Parathyroid adenoma (tissue), 2 donors: ENCODE results near the gene BCL2A1.
"Not testable (repeated sequence)": the region's sequence is repeated elsewhere in the genome, so short reads cannot be mapped to it uniquely, and the experiment has no call there.

Experiments
- H2AFZ ChIP-seq: fragments of 300-600 bp; sonication (generic); one replicate; pipeline ENCODE4 v1.7.0; 2017; ENCODE audit warnings: antibody characterized with exemption, mild to moderate bottlenecking
- H3K27ac ChIP-seq: fragments of 300-600 bp; sonication (generic); one replicate; pipeline ENCODE4 v1.7.0; 2017
- H3K27me3 ChIP-seq: fragments of 300-600 bp; sonication (generic); one replicate; pipeline ENCODE4 v1.7.0; 2017; ENCODE audit warnings: low read length; ENCODE audit not compliant: control insufficient read depth, insufficient read depth
- H3K36me3 ChIP-seq: fragments of 300-600 bp; sonication (generic); one replicate; pipeline ENCODE4 v1.7.0; 2017; ENCODE audit warnings: low read length; ENCODE audit not compliant: control insufficient read depth, insufficient read depth
- H3K4me1 ChIP-seq: fragments of 300-600 bp; sonication (generic); one replicate; pipeline ENCODE4 v1.7.0; 2017; ENCODE audit warnings: control low read depth
- H3K4me2 ChIP-seq: fragments of 300-600 bp; sonication (generic); one replicate; pipeline ENCODE4 v1.7.0; 2017; ENCODE audit warnings: low read length
- H3K4me3 ChIP-seq: fragments of 300-600 bp; sonication (generic); one replicate; pipeline ENCODE4 v1.7.0; 2017; ENCODE audit warnings: low read depth, low read length
- H3K79me2 ChIP-seq: fragments of 300-600 bp; sonication (generic); one replicate; pipeline ENCODE4 v1.7.0; 2017; ENCODE audit warnings: control low read depth
- H3K9ac ChIP-seq: fragments of 300-600 bp; sonication (generic); one replicate; pipeline ENCODE4 v1.7.0; 2017; ENCODE audit warnings: mild to moderate bottlenecking
- H3K9me3 ChIP-seq: fragments of 300-600 bp; sonication (generic); one replicate; pipeline ENCODE4 v1.7.0; 2017; ENCODE audit warnings: low read length; ENCODE audit not compliant: control insufficient read depth
- TF ChIP-seq, protein P1 (sequence below): fragments of 300-600 bp; sonication (generic); IDR thresholded peaks from one replicate; pipeline ENCODE4 v1.7.0; 2017; ENCODE audit warnings: antibody characterized with exemption, mild to moderate bottlenecking
- donor health status: primary hyperparathyroidism.

The BCL2A1 gene

DNA sequence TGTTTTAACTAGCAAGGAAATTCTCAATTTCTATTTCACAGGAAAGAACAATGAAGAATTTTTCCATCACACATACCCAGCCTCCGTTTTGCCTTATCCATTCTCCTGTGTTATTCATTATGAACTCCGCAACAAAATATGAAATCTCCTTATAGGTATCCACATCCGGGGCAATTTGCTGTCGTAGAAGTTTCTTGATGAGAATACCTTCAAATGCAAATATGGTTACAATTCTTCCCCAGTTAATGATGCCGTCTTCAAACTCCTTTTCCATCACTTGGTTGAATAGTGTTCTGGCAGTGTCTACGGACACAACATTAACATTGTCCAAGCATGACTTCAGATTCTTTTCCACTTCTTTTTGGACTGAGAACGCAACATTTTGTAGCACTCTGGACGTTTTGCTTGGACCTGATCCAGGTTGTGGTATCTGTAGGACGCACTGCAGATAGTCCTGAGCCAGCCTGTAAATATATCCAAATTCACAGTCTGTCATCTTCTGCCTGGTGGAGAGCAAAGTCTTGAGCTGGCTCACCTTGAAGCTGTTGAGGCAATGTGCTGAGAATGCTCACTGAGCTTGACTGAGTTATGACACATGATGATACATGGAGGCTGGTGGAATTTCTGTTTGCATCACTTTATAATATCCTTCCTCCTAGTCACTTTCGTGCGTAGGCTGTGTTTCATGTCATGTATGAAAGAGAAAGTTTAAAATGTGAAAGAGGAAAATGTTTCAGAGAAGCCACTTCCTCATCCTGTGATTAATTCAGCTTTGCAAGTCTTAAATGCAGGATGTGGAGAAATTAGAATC, at the start of gene BCL2A1:
BCL2A1 (minus strand) TSS at position 573 of the 811 bp plus-strand sequence; CDS start at position 496, 77 bp downstream.
- Histone ChIP-seq H3K9me3 (no peaks in the 10 kb centered on the region), H3K27me3 (no peaks in the 10 kb centered on the region), H3K36me3 (no peaks in the 10 kb centered on the region), H3K4me2 (no peak within 1 kb of the TSS), H3K9ac (no peak within 1 kb of the TSS), H3K4me3 (no peak within 1 kb of the TSS), H3K4me1 (no peaks in the 10 kb centered on the region), H3K79me2 (no peaks in the 10 kb centered on the region), H2AFZ (no peak within 1 kb of the TSS), H3K27ac (no peak within 1 kb of the TSS)
- TF ChIP-seq, protein P1, sequence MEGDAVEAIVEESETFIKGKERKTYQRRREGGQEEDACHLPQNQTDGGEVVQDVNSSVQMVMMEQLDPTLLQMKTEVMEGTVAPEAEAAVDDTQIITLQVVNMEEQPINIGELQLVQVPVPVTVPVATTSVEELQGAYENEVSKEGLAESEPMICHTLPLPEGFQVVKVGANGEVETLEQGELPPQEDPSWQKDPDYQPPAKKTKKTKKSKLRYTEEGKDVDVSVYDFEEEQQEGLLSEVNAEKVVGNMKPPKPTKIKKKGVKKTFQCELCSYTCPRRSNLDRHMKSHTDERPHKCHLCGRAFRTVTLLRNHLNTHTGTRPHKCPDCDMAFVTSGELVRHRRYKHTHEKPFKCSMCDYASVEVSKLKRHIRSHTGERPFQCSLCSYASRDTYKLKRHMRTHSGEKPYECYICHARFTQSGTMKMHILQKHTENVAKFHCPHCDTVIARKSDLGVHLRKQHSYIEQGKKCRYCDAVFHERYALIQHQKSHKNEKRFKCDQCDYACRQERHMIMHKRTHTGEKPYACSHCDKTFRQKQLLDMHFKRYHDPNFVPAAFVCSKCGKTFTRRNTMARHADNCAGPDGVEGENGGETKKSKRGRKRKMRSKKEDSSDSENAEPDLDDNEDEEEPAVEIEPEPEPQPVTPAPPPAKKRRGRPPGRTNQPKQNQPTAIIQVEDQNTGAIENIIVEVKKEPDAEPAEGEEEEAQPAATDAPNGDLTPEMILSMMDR, result no peak

DNA sequence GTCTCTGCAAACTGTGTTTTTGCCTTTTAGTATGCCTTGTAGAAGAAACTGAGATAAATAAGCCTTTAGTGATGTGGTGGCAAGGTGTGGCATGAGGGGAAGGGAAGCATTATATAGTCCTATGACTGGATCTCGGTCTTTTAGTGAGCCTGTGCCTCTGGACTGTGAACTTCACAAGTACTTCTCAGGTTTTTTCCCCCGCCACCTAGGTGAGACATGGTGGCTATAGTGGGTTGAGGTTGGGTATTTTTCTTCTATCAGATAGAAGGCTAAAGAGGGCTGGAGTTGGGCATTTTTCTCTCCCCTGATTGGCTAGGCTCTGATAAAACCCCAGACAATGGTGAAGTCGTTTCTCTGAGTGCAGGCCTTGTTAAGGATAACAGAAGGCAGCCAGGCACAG, 49.7 kb upstream of the BCL2A1 start:
- TF ChIP-seq, protein P1, result no peak
- Histone ChIP-seq H3K4me3 (no peak overlapping the region), H3K4me2 (no peak overlapping the region), H3K36me3 (no peaks in the 10 kb centered on the region), H3K79me2 (no peaks in the 10 kb centered on the region), H3K9ac (no peak overlapping the region), H3K27me3 (no peaks in the 10 kb centered on the region), H2AFZ (no peak overlapping the region), H3K27ac (no peak overlapping the region), H3K9me3 (no peaks in the 10 kb centered on the region), H3K4me1 (no peaks in the 10 kb centered on the region)

DNA sequence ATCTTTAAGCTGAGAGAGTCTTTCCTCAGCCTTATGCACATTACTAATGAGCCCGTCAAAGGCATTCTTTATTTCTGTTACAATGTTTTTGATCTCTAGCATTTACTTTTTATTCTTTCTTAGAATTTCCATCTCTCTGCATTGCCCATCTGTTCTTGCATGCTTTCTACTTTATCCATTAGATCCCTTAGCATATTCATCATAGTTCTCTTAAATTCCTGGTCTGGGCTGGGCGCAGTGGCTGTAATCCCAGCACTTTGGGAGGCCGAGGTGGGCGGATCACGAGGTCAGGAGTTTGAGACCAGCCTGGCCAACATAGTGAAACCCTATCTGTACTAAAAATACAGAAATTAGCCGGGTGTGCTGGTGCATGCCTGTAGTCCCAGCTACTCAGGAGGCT, 49.2 kb upstream of the BCL2A1 start:
- not testable (repeated sequence) for H3K4me1 ChIP-seq, H3K27me3 ChIP-seq, H3K9me3 ChIP-seq, H3K79me2 ChIP-seq, H3K36me3 ChIP-seq, H3K4me2 ChIP-seq, H3K27ac ChIP-seq, H3K4me3 ChIP-seq, H3K9ac ChIP-seq, H2AFZ ChIP-seq

DNA sequence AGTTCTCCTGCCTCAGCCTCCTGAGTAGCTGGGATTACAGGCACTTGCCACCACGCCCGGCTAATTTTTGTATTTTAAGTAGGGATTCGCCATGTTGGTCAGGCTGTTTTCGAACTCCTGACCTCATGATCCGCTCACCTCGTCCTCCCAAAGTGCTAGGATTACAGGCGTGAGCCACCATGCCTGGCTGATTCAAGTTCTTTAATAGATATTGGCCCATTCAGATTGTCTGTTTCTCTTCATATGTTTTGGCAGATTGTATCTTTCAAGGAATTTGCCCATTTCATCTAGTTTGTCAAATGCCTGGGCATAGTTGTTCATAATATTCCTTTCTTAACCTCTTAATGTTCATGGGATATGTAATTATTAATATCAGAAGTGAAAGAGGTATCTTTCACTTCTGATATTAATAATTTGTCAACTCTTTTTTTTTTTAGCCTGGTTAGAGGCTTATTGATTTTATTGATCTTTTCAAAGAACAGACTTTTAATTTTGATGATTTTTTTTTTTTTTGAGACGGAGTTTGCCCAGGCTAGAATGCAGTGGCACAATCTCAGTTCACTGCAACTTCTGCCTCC, 48.3 kb upstream of the BCL2A1 start:
- H2AFZ ChIP-seq, result no peak overlapping the region
- no peak overlapping the region for H3K27ac ChIP-seq
- H3K4me2 ChIP-seq, result no peak overlapping the region

DNA sequence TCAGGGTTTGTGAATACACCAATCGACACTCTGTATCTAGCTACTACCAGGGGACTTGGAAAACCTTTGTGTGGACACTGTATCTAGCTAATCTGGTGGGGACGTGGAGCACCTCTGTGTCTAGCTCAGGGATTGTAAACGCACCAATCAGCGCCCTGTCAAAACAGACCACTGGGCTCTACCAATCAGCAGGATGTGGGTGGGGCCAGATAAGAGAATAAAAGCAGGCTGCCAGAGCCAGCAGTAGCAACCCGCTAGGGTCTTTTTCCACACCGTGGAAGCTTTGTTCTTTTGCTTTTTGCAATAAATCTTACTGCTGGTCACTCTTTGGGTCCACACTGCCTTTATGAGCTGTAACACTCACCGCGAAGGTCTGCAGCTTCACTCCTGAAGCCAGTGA, 46.1 kb upstream of the BCL2A1 start:
- not testable (repeated sequence) for H2AFZ ChIP-seq, H3K9ac ChIP-seq, H3K4me1 ChIP-seq, H3K4me3 ChIP-seq, H3K9me3 ChIP-seq, H3K27ac ChIP-seq, H3K27me3 ChIP-seq, H3K36me3 ChIP-seq, H3K4me2 ChIP-seq, H3K79me2 ChIP-seq

More for the DNA sequence above, 48.3 kb upstream of the BCL2A1 start:
- Histone ChIP-seq H3K27me3 (no peaks in the 10 kb centered on the region), H3K9me3 (no peaks in the 10 kb centered on the region), H3K9ac (no peak overlapping the region), H3K79me2 (no peaks in the 10 kb centered on the region), H3K4me1 (no peaks in the 10 kb centered on the region), H3K4me3 (no peak overlapping the region), H3K36me3 (no peaks in the 10 kb centered on the region)
- TF ChIP-seq, protein P1, result no peak

DNA sequence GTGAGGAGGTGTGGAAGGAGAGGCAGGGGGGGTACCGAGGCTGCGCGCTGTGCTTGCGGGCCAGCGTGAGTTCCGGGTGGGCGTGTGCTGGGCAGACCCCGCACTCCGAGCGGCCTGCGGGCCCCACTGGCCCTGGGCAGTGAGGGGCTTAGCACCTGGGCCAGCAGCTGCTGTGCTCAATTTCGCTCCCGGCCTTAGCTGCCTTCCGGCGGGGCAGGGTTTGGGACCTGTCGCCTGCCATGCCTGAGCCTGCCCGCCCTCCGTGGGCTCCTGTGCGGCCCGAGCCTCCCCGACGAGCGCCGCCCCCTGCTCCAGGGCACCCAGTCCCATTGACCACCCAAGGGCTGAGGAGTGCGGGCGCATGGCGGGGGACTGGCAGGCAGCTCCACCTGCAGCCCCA, 45.5 kb upstream of the BCL2A1 start:
- H3K9me3 ChIP-seq, H3K4me1 ChIP-seq, H3K36me3 ChIP-seq, H2AFZ ChIP-seq, H3K27me3 ChIP-seq, H3K79me2 ChIP-seq, H3K4me3 ChIP-seq, H3K4me2 ChIP-seq, H3K27ac ChIP-seq, H3K9ac ChIP-seq: not testable (repeated sequence)
